Stimulated activated CD8-positive, alpha-beta memory T cell treated with anti-CD3 and anti-CD28 coated beads, Interleukin-7, amount 100 ng/mL, for 48 hours (primary cell): ENCODE measurements around the gene SSTR3.
A peak's percentile ranks its signal among the peaks of the same experiment; 100 is the strongest.
"Not testable (repeated sequence)": the region's sequence is repeated elsewhere in the genome, so short reads cannot be mapped to it uniquely, and the experiment has no call there.

Experiments used
- DNase-seq, 2 donors: peaks; one replicate each; pipeline ENCODE4 v3.0.0-alpha.2; 2020; ENCODE audit warnings: low read depth in 1 of 2; ENCODE audit errors: extremely low read depth in 1 of 2

The SSTR3 gene

GRCh38 chr22:37243402-37244113 lies 31.3 kb upstream of the SSTR3 start:
- DNase-seq = no peak

- DNase-seq = peak; percentile 81 to 95
Observed at GRCh38 chr22:37242395-37242918, 30.2 kb upstream of the SSTR3 start.

- no peak for DNase-seq
Observed at GRCh38 chr22:37241351-37242142, 29.3 kb upstream of the SSTR3 start.

GRCh38 chr22:37240941-37241320 lies 28.7 kb upstream of the SSTR3 start:
- no peak for DNase-seq

GRCh38 chr22:37240240-37240940 lies 28.1 kb upstream of the SSTR3 start:
- DNase-seq = no peak

GRCh38 chr22:37239336-37240239 lies 27.3 kb upstream of the SSTR3 start:
- no peak for DNase-seq

GRCh38 chr22:37237371-37238268 lies 25.3 kb upstream of the SSTR3 start:
- no peak for DNase-seq

GRCh38 chr22:37235897-37236607 lies 23.8 kb upstream of the SSTR3 start:
- DNase-seq = no peak

GRCh38 chr22:37234736-37235711 lies 22.7 kb upstream of the SSTR3 start:
- no peak for DNase-seq

GRCh38 chr22:37233751-37234631 lies 21.7 kb upstream of the SSTR3 start:
- DNase-seq = no peak

GRCh38 chr22:37233371-37233750 lies 21.1 kb upstream of the SSTR3 start:
- not testable (repeated sequence) for DNase-seq

GRCh38 chr22:37232140-37232998 lies 20.1 kb upstream of the SSTR3 start:
- DNase-seq = no peak

- DNase-seq = no peak
Observed at GRCh38 chr22:37231406-37232139, 19.3 kb upstream of the SSTR3 start.

- peak in 1 of 2 donors; percentile 92 for DNase-seq
Observed at GRCh38 chr22:37230673-37231405, 18.6 kb upstream of the SSTR3 start.
